OCI-LY7 (cell line): Measurements from ENCODE around the gene XKR7. TPM values are rescaled to one million over a fixed set of nuclear protein-coding genes. Genes with fewer than 3 reads are reported as not detected.

Source experiments
- BruUV-seq: library from RNA; stranded (reverse); fragments of 400-500 nt; replicated peaks from 2 replicates; lab custom pipeline; 2021; lab: Mats Ljungman, UMichigan
- CTCF ChIA-PET: fragments of 300-600 bp; sonication (Branson Sonifier 250); formaldehyde crosslinking; loops from one replicate; lab custom pipeline; 2022; ENCODE audit warnings: antibody characterized with exemption; ENCODE audit not compliant: unreplicated experiment; lab: Charles Lee
- POLR2A ChIA-PET: fragments of 300-600 bp; sonication (Branson Sonifier 250); formaldehyde crosslinking; loops from one replicate; lab custom pipeline; 2022; ENCODE audit warnings: antibody characterized with exemption; lab: Charles Lee
- DNase-seq: peaks from one replicate; pipeline ENCODE4 v3.0.0-alpha.2; 2015; ENCODE audit warnings: low spot score
- H2AFZ ChIP-seq: fragments of 200-600 bp; sonication (generic), shearing (Covaris generic); 2 replicates; pipeline ENCODE4 v1.6.1; 2014; ENCODE audit warnings: mild to moderate bottlenecking, antibody characterized with exemption, low read length, moderate library complexity
- H3K27ac ChIP-seq: fragments of 200-600 bp; sonication (generic); 2 replicates; pipeline ENCODE4 v1.5.1; 2014; ENCODE audit warnings: mixed run types, low read depth, mild to moderate bottlenecking, moderate library complexity, low read length, inconsistent platforms; ENCODE audit not compliant: poor library complexity, severe bottlenecking
- H3K36me3 ChIP-seq: fragments of 200-600 bp; sonication (generic); 2 replicates; pipeline ENCODE4 v1.6.1; 2014; ENCODE audit warnings: mild to moderate bottlenecking, antibody characterized with exemption, low read length, moderate library complexity, mixed read lengths; ENCODE audit not compliant: insufficient read depth
- H3K4me1 ChIP-seq: fragments of 200-600 bp; sonication (generic); 2 replicates; pipeline ENCODE4 v1.5.1; 2014; ENCODE audit warnings: mild to moderate bottlenecking, low read length; ENCODE audit not compliant: insufficient read depth, poor library complexity, severe bottlenecking
- H3K4me2 ChIP-seq: fragments of 200-600 bp; sonication (generic); 2 replicates; pipeline ENCODE4 v1.6.1; 2014; ENCODE audit warnings: mild to moderate bottlenecking, low read length
- H3K4me3 ChIP-seq: fragments of 200-600 bp; sonication (generic); 2 replicates; pipeline ENCODE4 v1.5.1; 2014; ENCODE audit warnings: mild to moderate bottlenecking, low read depth, low read length; ENCODE audit not compliant: poor library complexity, severe bottlenecking
- H3K79me2 ChIP-seq: fragments of 200-600 bp; sonication (generic); 2 replicates; pipeline ENCODE4 v1.6.1; 2016; ENCODE audit warnings: low read depth, mild to moderate bottlenecking, low read length, moderate library complexity, mixed read lengths; ENCODE audit not compliant: insufficient read depth
- H3K9me2 ChIP-seq: fragments of 200-600 bp; sonication (generic); 2 replicates; pipeline ENCODE4 v1.6.1; 2016; ENCODE audit warnings: mild to moderate bottlenecking, low read length, mixed read lengths; ENCODE audit not compliant: insufficient read depth
- H3K9me3 ChIP-seq: fragments of 200-600 bp; sonication (generic); 2 replicates; pipeline ENCODE4 v1.6.1; 2014; ENCODE audit warnings: mild to moderate bottlenecking, mixed run types, low read length, mixed read lengths
- H4K20me1 ChIP-seq: fragments of 200-600 bp; sonication (generic); 2 replicates; pipeline ENCODE4 v1.6.1; 2014; ENCODE audit warnings: mild to moderate bottlenecking, antibody characterized with exemption, low read length, moderate library complexity, mixed read lengths; ENCODE audit not compliant: insufficient read depth
- EZH2phosphoT487 ChIP-seq: fragments of 200-600 bp; sonication (generic); IDR thresholded peaks from 2 replicates; pipeline ENCODE4 v1.6.1; 2018; ENCODE audit warnings: low read depth, borderline replicate concordance, mild to moderate bottlenecking, mixed run types, antibody characterized with exemption, low read length, moderate library complexity, mixed read lengths
- intact Hi-C: fragments of 100-400 bp; cut with micrococcal nuclease; formaldehyde crosslinking; loops from one replicate; pipeline ENCODE4 v1.10.0; 2022; ENCODE audit not compliant: unreplicated experiment
- total RNA-seq, 2 experiments: library from RNA; depleted of rRNA in 1 of 2; stranded (reverse); fragments of >200 nt in 1 of 2; shearing (Covaris generic) in 1 of 2; gene quantifications; 2 replicates each; pipeline ENCODE4 v1.2.3, GENCODE V29; 2014 to 2022
- TF ChIP-seq, protein P1 (sequence below): fragments of 200-600 bp; sonication (generic); conservative IDR thresholded peaks from 2 replicates; pipeline ENCODE4 v1.5.1; 2014; ENCODE audit warnings: mild to moderate bottlenecking, antibody characterized with exemption, low read length, moderate library complexity, mixed read lengths

Gene XKR7
- total RNA-seq, 2 experiments from 2014 or later: not detected

GRCh38 chr20:32040142-32040953 is 72.4 kb downstream of the XKR7 start:
- Histone ChIP-seq H3K4me2 (peak overlapping the region; percentile 73), H3K9me3 (no peaks in the 10 kb centered on the region), H3K36me3 (no peaks in the 10 kb centered on the region), H3K27ac (peak overlapping the region; percentile 72), H2AFZ (peak overlapping the region; percentile 48; the same call in 1 of the 2 replicates), H3K79me2 (no peaks in the 10 kb centered on the region), H3K4me1 (peaks cover 68% of the 10 kb centered on the region), H3K4me3 (peak overlapping the region; percentile 42), H4K20me1 (no peaks in the 10 kb centered on the region), H3K9me2 (no peaks in the 10 kb centered on the region)
- ChIA-PET CTCF (interaction anchor here (0.7 to 1.7 kb wide), 3 partner anchors 9 to 27 kb away, joined by 3 to 9 read pairs (median 4); no protein-coding TSS in a partner anchor), POLR2A (interaction anchor here (1.0 to 2.5 kb wide), 3 partner anchors 9 to 46 kb away, joined by 5 to 9 read pairs (median 7); no protein-coding TSS in a partner anchor)
- TF ChIP-seq, protein P1, sequence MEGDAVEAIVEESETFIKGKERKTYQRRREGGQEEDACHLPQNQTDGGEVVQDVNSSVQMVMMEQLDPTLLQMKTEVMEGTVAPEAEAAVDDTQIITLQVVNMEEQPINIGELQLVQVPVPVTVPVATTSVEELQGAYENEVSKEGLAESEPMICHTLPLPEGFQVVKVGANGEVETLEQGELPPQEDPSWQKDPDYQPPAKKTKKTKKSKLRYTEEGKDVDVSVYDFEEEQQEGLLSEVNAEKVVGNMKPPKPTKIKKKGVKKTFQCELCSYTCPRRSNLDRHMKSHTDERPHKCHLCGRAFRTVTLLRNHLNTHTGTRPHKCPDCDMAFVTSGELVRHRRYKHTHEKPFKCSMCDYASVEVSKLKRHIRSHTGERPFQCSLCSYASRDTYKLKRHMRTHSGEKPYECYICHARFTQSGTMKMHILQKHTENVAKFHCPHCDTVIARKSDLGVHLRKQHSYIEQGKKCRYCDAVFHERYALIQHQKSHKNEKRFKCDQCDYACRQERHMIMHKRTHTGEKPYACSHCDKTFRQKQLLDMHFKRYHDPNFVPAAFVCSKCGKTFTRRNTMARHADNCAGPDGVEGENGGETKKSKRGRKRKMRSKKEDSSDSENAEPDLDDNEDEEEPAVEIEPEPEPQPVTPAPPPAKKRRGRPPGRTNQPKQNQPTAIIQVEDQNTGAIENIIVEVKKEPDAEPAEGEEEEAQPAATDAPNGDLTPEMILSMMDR: no peak
- no peak for TF ChIP-seq EZH2phosphoT487
- BruUV-seq: no TSS peak
- intact Hi-C loops: loop anchor here (1.0 kb wide), 1 partner anchor 50 kb away; no protein-coding TSS in a partner anchor
- peak; percentile 90 for DNase-seq

DNA sequence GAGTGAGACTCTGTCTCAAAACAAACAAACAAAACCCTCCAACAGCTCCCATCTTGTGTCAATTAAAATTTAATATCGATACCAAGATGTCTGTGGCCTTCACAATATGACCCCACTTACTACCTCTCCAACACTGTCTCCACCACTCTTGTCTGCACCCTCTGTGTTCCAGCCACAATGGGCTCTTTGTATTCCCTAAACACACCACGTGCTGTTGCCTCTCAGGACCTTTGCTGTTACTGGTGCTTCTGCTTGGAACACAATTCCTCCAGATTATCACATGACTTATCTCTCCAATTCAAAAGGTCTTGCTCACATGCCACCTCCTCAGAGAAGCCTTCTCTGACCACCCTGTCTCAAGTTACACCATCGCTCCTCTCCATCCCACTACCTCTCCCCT is 78.0 kb downstream of the XKR7 start:
- H3K27ac ChIP-seq: no peak overlapping the region
- no peak overlapping the region for H3K4me2 ChIP-seq
- BruUV-seq: no TSS peak
- no peaks in the 10 kb centered on the region for H3K9me2 ChIP-seq
- peaks cover 20% of the 10 kb centered on the region for H3K4me1 ChIP-seq
- no peaks in the 10 kb centered on the region for H4K20me1 ChIP-seq
- DNase-seq: no peak
- H3K79me2 ChIP-seq: no peaks in the 10 kb centered on the region
- no peak overlapping the region for H3K4me3 ChIP-seq
- no peak overlapping the region for H2AFZ ChIP-seq
- no peaks in the 10 kb centered on the region for H3K36me3 ChIP-seq
- ChIA-PET CTCF (no interaction called here), POLR2A (interaction anchor here (0.9 kb wide), 1 partner anchor 11 kb away, joined by 8 read pairs; no protein-coding TSS in a partner anchor)
- intact Hi-C loops: no loop called here
- no peak for TF ChIP-seq EZH2phosphoT487
- TF ChIP-seq, protein P1: no peak
- no peaks in the 10 kb centered on the region for H3K9me3 ChIP-seq
